Activated CD8-positive, alpha-beta memory T cell treated with anti-CD3 and anti-CD28 coated beads, Interleukin-2, amount 50 U/mL, for 1 hour (primary cell): ENCODE data around the gene MPHOSPH8.

ENCODE experiments used
- DNase-seq: peaks from one replicate; pipeline ENCODE4 v3.0.0-alpha.2; 2020; ENCODE audit errors: extremely low read depth

Gene MPHOSPH8, protein sequence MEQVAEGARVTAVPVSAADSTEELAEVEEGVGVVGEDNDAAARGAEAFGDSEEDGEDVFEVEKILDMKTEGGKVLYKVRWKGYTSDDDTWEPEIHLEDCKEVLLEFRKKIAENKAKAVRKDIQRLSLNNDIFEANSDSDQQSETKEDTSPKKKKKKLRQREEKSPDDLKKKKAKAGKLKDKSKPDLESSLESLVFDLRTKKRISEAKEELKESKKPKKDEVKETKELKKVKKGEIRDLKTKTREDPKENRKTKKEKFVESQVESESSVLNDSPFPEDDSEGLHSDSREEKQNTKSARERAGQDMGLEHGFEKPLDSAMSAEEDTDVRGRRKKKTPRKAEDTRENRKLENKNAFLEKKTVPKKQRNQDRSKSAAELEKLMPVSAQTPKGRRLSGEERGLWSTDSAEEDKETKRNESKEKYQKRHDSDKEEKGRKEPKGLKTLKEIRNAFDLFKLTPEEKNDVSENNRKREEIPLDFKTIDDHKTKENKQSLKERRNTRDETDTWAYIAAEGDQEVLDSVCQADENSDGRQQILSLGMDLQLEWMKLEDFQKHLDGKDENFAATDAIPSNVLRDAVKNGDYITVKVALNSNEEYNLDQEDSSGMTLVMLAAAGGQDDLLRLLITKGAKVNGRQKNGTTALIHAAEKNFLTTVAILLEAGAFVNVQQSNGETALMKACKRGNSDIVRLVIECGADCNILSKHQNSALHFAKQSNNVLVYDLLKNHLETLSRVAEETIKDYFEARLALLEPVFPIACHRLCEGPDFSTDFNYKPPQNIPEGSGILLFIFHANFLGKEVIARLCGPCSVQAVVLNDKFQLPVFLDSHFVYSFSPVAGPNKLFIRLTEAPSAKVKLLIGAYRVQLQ

DNA sequence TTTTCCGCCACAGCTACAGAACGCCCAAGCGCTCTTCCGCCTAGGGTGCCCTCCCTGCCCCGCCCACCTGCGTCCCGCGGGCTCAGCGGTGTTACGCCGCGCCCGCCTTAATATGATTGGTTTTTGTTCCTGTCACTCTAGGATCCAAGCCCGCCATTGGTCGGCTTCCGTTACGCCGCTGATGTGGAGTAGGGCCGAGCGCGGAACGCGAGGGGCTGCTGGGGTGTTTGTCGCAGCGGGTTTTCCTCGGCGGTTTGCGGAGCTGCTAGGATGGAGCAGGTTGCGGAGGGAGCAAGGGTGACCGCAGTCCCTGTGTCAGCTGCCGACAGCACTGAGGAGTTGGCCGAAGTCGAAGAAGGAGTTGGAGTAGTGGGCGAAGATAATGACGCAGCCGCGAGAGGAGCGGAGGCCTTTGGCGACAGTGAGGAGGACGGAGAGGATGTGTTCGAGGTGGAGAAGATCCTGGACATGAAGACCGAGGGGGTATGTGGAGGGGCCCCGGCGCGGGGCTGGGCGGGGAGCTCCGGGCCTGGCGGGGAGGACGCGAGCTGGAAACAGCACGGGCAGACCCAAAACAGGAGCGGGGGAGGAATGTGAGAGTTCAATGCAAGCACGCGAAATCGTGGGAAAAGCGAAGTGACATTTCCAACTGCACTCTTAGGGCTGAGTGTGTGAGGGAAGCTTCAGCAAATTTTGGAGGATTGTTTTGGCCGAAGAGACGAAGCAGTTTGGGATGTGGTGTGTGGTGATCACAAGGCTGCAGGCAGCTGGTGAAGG is at the start of gene MPHOSPH8:
TSS of gene MPHOSPH8 (plus strand) at position 181 of the 777 bp plus-strand sequence. CDS start at position 271, 90 bp downstream.
- peak; percentile 83 for DNase-seq

DNA sequence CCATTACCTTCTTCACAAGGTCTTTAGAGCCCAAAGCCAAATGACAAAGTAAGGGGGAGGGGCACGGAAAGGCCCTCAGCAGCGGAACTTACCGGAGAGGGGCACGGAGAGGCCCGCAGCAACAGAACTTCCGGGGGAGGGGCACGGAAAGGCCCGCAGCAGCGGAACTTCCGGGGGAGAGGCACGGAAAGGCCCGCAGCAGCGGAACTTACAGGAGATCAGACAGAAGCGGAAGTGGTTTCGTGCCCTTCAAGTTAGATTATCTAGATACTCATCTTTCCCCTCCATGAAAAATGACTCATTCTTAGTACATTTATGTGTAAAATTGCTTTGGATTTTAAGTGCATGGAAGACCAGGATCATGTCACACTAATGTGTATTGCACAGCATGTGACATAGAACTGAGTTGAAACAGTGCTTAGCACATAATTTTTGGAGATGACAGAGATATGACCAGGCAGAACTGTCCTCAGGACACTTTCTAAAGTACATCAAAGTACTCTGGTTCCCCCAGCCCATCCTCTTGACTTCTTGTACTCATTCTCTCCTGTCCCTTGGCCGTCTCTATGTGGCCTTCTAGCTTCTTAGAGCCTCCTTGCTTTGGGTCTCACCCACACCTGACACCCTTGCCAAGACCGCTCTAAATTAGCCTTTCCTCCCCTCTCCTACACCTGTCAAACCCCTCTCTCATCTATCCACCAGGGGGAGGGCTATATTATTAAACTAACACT is 46.4 kb upstream of the MPHOSPH8 start:
- peak; percentile 22 for DNase-seq

DNA sequence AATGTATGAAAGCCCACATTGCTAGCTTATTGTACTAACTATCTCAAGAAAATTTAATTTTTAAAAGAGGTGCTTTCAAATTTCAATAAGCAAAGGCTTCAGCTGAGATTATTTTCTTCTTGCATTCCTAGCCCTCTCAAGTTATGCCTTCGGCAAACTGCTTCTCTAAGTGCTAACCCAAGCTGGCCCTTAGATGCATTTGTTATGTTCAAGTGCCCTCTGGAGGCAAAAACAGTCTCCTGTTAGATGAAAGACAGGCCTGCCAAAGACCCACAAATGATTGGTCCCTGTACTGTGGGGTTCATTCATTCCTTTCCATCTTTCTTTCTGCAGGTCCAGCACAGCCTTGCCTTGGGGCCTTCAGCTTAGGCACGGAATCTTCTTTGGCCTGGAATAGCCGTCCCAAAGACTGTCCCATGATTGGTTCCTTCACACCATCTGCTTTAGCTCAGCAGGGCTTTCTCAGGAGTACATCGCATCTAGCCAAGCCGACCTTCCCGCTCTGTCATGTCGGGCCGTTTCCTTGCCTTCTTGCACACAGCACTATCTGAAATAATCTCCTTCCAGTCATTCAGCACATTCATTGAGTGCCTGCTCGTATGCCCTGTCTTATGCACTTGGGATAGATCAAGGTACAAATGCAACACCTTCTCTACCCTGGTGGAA is 45.7 kb upstream of the MPHOSPH8 start:
- no peak for DNase-seq

DNA sequence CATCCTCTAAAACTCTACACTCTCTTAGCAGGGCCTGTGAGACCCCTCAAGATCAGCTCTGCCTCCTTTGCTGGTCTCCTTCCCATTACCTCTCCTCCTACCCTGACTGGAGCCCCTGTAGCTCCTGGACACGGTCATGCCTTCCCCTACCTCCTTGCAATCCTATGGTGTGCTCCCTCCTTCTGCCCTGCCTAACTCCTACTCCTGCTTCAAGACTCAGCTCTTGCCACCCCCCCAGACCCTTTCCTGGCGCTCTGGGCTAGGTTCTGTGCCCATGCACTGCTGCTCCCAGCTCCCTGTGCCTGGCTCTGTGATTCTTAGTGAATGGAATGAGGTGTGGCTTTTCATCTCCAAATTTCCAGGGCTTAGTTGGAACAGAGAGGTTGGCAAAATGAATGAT is 44.1 kb upstream of the MPHOSPH8 start:
- DNase-seq: no peak

DNA sequence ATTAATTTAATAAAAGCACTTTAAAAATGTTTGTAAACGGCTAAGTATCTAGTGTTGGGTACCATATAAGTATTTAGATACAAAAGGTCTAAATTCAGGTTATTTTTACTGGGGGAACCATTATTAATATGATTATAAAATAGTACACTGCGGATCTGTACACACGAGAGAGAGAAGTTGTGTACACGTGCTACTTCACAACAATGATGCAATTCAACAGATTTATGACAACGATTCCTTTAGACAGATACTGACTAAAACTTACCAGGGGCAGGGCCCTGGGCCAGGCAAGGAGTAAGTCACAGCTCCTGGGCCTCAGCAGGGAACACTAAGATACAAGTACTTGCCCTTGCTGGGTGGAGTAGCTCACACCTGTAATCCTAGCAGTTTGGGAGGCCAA is 43.0 kb upstream of the MPHOSPH8 start:
- no peak for DNase-seq

DNA sequence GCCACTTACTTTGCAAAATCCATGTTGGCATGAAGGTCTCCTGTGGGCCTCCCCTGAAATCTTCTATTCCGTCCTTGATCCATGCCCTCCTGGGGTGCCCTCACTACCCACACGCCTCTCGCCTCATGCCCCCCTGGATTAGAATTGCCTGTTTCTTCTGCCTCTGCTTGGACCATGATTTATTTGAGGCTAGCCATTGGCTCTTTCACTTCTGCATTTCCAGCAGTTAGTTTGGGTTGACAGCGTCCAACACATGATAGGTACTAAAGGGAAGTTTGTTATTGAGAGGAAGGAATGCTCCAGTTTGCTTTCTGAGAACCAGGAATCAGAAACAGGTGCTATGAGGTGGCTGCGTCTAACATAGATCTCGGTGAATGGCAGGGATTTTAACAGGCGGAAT is 41.6 kb upstream of the MPHOSPH8 start:
- DNase-seq: no peak

DNA sequence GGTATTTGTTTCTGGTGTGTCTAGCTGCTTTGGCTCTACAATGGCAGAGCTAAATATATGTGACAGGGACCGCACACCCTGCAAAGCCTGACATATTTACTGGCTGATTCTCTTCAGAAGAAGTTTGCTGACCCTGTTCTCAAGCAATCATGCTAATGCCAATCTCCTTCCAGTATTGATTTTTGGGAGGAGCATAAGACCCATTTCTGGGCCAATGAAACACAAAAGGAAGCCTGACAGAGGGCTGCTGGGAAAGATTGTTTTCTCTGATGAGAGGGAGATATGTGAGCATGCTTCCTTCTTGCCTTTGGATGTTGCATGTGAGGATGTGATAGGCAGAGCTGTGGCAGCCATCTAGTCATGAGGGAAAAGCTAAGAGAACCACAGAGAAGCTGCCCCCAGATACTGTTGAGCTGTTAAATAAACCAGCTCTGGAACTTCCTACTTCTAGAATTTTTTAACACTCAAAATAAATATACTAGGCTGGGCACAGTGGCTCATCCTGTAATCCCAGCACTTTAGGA is 40.7 kb upstream of the MPHOSPH8 start:
- no peak for DNase-seq

DNA sequence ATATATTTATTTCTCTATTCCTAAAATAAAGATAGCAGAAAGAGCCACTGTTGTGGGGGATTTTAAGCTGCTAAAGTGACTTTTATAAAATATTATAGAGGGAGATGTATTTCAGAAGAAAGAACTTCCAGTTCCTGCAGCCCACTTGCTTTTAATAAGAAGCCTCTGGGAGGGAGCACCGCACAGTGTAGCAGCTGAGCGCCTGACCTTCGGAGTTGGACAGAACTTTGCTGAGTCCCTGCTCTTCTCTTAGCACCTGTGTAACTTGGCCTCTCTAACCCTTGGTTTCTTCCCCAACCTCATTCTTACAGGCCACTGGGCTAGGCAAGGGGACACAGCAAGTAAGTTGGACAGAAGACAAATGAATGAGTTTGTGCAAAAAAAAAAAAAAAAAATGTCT is 37.4 kb upstream of the MPHOSPH8 start:
- DNase-seq: no peak

DNA sequence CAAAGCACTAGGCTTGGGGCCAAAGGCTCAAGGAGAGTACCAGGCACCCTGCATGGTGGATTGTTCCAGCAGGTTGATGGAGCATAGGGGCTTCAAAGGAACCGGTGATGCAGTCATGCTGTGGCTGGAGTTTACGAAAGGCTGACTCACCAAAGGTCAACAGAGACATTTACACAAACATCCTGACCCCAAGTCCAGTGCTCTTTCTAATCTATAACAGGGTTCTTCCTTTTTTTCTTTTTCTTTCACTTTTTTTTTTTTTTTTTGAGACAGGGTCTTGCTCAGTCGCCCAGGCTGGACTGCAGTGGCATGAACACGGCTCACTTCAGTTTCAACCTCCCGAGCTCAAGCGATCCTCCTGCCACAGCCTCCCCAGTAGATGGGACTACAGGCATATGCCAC is 36.5 kb upstream of the MPHOSPH8 start:
- DNase-seq: no peak

DNA sequence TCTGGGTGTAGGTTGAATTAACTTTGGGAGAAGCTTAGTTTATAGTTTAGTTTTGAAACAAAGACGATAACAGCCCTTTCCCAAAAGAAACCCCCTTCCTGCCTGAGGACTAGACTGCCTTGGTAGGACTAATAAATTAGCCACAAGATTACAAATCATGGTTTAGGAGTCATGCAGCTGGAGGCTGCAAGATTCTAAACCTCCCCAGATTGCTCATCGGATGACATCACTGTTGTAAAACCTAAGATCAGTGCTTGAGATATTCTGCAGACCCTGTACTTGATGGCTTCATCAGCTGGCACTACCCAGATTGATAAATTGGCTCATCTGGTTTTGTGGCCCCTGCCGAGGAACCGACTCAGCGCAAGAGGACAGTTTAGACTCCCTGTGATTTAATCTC is 35.9 kb upstream of the MPHOSPH8 start:
- no peak for DNase-seq

DNA sequence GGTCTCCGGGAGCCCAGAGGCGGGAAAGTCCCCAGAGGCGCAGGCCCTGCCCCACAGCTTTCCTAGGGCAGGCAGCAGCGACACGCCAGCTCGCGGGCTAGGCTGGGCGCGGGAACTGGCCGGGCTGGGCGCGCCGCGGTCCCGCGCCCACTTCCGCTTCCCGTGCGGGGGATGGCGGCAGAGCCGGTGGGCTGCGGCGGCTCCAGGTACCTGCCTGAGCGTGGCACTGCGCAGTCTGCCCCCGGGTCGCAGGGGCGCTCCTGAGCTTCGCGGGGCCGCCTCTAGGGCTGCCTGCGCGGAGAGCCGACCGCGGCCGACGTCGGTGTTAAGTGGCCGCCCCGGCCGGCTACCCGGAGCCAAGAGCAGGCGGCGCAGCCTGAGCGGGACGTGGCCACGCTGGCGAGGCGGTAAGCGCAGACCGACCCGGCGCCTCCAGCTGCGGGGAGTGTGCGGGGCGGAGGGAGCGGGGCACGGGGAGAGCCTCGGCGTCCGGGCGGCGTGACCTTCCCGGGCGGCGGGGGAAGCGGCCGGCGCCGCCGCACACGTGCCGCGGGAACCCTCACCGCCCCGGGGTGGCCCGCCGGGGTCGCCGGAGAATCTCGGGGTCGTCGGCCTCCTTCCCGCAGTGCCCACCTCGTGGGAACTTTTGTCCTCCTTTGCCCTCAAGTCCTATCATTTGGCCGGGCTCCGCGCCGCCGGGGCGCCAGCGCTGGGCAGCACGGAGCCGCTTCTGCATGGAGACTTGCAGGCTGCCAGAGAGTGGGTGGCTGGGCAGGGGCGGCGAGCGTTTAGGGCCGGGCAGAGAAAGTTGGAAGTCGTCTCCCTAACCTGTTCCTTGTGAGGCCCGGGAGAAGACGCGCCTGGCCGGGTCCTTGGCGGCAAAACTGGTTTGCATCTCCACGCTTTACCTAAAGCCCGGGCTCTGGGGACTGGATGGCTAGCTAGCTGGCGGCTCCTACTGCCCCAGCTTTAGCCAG is 31.4 kb upstream of the MPHOSPH8 start:
- no peak for DNase-seq

DNA sequence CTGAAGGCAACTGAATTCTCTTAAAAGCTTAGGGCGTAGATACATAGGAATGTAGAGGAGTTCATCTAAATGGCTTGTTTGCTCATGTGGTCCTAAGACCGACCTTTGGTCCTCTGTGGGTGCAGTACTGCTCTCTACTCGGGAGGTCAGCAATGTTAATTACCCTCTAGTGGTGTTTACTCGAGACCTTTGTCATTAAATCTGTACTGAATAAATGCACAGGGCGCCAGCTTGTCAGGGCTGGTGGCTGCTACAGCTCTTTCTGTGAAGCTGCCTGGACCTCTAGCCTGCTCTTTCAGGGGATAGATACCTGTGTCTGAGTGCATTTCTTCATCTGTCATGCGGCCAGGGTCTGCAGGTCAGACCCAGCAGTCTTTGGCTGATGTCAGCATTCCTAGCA is 29.2 kb upstream of the MPHOSPH8 start:
- no peak for DNase-seq

DNA sequence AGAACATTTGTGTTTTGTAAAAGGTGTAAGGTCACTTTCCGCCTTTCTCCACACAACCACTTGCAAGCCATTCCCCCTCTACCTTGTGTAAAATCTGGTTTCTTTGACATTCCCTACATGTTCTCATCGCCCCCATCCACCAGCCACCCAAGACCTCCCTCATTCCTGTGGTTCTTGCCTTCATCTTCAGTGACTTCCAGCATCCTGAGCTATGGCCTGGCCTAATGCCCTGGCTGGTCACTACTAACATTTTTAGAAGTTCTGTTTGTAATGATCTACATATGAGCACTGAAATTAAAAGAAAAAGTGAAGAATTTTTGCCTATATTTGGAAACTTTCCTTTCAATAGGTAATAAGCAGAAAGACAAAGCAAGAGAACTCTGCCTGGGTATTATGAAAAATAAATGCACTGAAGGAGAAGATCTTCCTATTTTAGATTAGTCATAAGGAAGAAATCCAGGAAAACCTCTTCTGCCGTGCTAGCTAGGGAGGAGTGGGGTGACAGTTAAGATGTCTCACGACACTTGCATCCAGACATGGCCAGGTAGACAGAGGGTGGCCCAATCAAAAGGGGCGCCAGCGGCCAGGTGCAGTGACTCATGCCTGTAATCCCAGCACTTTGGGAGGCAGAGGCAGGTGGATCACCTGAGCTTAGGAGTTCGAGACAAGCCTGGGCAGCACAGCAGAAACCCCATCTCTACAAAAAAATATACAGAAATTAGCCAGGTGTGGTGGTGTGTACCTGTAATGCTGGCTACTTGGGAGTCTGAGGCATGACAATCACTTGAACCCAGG is 28.1 kb upstream of the MPHOSPH8 start:
- DNase-seq: no peak

DNA sequence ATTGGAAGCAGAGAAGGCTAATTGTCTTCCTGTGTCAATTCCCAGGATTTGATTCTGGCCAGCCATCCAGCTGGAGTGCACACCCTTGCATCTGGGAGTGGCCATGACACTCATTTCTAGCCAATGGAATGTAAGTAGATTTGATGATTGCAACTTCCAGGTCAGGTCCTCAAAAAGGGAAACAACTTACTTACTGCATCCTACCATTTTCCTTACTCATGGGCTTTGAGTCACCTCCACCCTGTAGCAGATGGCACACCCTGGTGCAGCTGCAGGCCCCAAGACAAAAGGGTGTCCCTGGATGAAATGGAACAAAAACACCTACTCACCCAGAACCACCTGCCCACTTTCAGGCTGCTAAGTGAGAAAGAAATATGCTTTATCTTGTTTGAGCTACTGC is 27.3 kb upstream of the MPHOSPH8 start:
- no peak for DNase-seq

DNA sequence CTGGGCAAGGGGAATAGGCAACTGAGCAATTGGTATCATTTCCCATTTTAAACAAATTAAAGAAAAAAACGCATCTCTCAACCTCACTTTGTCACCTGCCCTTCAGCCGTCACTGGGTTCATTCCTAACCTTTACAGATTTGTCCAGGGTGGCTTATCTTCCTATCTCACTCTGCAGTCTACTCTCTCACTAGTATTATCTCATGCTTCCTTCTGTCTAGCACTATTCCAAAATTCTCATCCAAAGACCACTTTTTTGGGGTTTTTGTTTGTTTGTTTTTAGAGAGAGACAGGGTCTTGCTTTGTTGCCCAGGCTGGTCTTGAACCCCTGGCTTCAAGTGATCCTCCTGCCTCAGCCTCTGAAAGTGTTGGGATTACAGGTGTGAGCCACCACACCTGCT is 26.7 kb upstream of the MPHOSPH8 start:
- DNase-seq: no peak

DNA sequence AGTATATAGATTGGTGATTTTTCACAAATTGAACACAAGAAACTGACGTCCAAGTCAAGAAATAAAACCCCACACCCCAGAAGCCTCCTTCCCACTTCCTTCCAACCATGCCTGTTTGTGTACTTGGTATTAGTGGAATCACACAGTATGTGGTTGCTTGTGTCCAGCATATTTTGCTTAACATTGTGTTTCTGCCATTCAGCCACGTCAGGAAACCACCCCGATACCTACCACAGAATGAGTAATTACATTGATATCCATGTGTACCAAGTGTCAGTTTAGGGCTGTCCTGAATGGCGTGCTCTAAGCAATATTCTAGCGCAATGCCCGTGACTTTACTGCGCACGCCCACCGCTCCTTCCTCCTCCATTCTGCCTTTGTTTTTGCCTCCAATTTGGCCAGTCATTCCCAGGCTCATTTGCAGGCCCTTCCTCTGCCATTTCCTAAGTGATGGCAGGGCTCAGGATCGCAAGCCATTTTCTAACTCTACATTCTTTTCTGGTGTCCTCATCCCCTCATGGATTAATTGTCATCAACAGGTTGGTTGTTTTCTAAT is 25.9 kb upstream of the MPHOSPH8 start:
- DNase-seq: no peak

DNA sequence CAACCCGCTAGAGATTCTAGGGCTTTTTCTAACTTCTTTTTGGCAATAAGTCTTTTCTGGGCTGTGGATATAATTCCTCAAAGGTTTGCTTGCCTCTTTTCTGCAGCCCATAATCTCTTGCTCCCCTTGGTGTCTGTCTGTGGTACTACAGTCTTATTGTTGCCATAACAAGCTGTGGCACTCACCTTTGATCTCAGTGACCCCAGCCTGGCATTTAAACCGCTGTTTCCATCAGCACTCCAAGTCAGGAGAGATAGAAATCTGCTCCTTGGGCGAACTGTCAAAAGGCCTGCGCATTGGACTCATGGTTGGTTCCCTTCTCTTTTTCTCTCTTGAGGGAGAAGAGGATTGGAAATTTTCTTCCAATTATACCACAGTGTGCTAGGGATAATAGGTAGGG is 14.5 kb upstream of the MPHOSPH8 start:
- DNase-seq: no peak

DNA sequence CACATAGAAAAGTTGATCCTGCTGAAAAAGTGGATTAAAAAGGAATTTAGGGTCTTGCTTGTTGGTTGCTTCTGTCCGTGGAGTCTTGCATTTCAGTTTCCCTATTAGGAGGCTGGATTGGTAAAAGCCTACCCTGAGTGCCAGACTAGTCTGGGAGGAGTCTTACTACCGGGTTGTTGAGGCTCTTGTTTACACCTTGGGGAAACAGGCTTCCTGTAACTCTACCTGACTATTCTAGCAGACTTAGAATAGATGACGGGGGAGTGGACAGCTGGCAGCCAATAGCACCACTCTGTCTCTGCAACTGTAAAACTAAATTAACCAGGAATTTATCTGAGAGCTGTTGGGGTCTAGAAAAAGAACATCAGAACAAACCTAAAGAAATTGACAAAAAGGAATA is 11.3 kb upstream of the MPHOSPH8 start:
- DNase-seq: no peak
